Astrocyte (in vitro differentiated cells and primary cell): Measurements from ENCODE around the gene C1QL1. TPM values are rescaled to one million over a fixed set of nuclear protein-coding genes. Genes with fewer than 3 reads are reported as not detected.
A peak's percentile ranks its signal among the peaks of the same experiment; 100 is the strongest.

Experiments used
- DNase-seq: peaks from one replicate; pipeline ENCODE4 v3.0.0-alpha.2; 2010; ENCODE audit warnings: low read depth
- FAIRE-seq: peaks from 2 replicates; lab custom pipeline; 2011; peaks lifted over from hg19 to GRCh38; lab: Jason Lieb, UNC
- H2AFZ ChIP-seq: 2 replicates; pipeline ENCODE4 v1.6.0; 2012; ENCODE audit warnings: low read depth, low read length, inconsistent platforms
- H3K27ac ChIP-seq: 2 replicates; pipeline ENCODE4 v1.5.1; 2011; ENCODE audit warnings: low read depth, low read length, inconsistent platforms
- H3K27me3 ChIP-seq: 2 replicates; pipeline ENCODE4 v1.6.0; 2011; ENCODE audit warnings: low read length, inconsistent platforms; ENCODE audit not compliant: insufficient read depth
- H3K36me3 ChIP-seq: 2 replicates; pipeline ENCODE4 v1.5.1; 2011; ENCODE audit warnings: low read length, inconsistent platforms; ENCODE audit not compliant: insufficient read depth
- H3K4me1 ChIP-seq: 2 replicates; pipeline ENCODE4 v1.5.1; 2011; ENCODE audit warnings: low read length, inconsistent platforms; ENCODE audit not compliant: insufficient read depth
- H3K4me2 ChIP-seq: 2 replicates; pipeline ENCODE4 v1.6.0; 2012; ENCODE audit warnings: low read length, inconsistent platforms
- H3K4me3 ChIP-seq: 2 replicates; pipeline ENCODE4 v1.5.1; 2011; ENCODE audit warnings: low read depth, mild to moderate bottlenecking, low read length, inconsistent platforms; ENCODE audit not compliant: insufficient read depth
- H3K79me2 ChIP-seq: 2 replicates; pipeline ENCODE4 v1.6.0; 2012; ENCODE audit warnings: mild to moderate bottlenecking, low read length, inconsistent platforms; ENCODE audit not compliant: insufficient read depth
- H3K9ac ChIP-seq: 2 replicates; pipeline ENCODE4 v1.6.0; 2012; ENCODE audit warnings: mild to moderate bottlenecking, low read length, inconsistent platforms
- H3K9me3 ChIP-seq: 2 replicates; pipeline ENCODE4 v1.5.1; 2012; ENCODE audit warnings: low read depth, mild to moderate bottlenecking, low read length, inconsistent platforms; ENCODE audit not compliant: insufficient read depth
- H4K20me1 ChIP-seq: 2 replicates; pipeline ENCODE4 v1.6.0; 2012; ENCODE audit warnings: low read length, inconsistent platforms; ENCODE audit not compliant: insufficient read depth
- H3K27ac Mint-ChIP-seq: one replicate; pipeline ENCODE4 v1.8.0; 2021; ENCODE audit warnings: mild to moderate bottlenecking, mixed read lengths; ENCODE audit not compliant: unreplicated experiment
- H3K27me3 Mint-ChIP-seq: one replicate; pipeline ENCODE4 v1.8.0; 2021; ENCODE audit warnings: low read depth, mixed read lengths; ENCODE audit not compliant: unreplicated experiment
- H3K36me3 Mint-ChIP-seq: one replicate; pipeline ENCODE4 v1.8.0; 2021; ENCODE audit warnings: low read depth, mixed read lengths; ENCODE audit not compliant: unreplicated experiment
- H3K4me1 Mint-ChIP-seq: one replicate; pipeline ENCODE4 v1.8.0; 2021; ENCODE audit warnings: low read depth, mixed read lengths; ENCODE audit not compliant: unreplicated experiment
- H3K4me3 Mint-ChIP-seq: one replicate; pipeline ENCODE4 v1.8.0; 2021; ENCODE audit warnings: mild to moderate bottlenecking, moderate library complexity, mixed read lengths; ENCODE audit not compliant: unreplicated experiment
- H3K9me3 Mint-ChIP-seq: one replicate; pipeline ENCODE4 v1.8.0; 2021; ENCODE audit warnings: mild to moderate bottlenecking, mixed read lengths; ENCODE audit not compliant: unreplicated experiment
- EZH2 ChIP-seq: IDR thresholded peaks from 2 replicates; pipeline ENCODE4 v1.6.1; 2012; ENCODE audit warnings: mild to moderate bottlenecking, low read length, inconsistent platforms; ENCODE audit not compliant: insufficient read depth
- total RNA-seq: library from RNA; stranded (reverse); gene quantifications from 2 replicates; pipeline ENCODE4 v1.2.1, GENCODE V29; 2021
- TF ChIP-seq, protein P1 (sequence below): IDR thresholded peaks from 2 replicates; pipeline ENCODE4 v1.5.1; 2011; ENCODE audit warnings: low read depth, mild to moderate bottlenecking, inconsistent platforms, low read length, moderate library complexity; ENCODE audit not compliant: insufficient read depth

The C1QL1 gene
- total RNA-seq, 1 donor from 2014 or later = not detected

DNA sequence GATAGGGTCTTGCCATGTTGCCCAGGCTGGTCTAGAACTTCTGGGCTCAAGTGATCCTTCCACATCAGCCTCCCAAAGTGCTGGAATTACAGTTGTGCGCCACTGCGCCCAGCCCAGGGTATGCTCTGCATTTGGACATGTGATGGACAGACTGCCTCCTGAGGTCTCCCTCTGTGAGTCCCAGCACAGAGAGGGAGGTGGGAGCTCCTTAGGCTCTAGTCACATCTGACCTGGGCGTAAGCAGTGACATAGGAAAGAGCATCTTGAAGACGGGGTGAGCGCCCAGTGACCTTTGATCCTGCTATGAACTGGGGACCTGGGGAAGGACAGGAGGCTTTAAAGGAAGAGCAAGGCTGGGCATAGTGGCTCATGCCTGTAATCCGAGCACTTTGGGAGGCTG, 50.6 kb downstream of the C1QL1 start:
- H2AFZ ChIP-seq = no peak overlapping the region
- H3K27me3 Mint-ChIP-seq = peaks cover 35% of the 10 kb centered on the region
- H3K4me1 Mint-ChIP-seq = no peaks in the 10 kb centered on the region
- no peak for TF ChIP-seq EZH2
- TF ChIP-seq, protein P1, sequence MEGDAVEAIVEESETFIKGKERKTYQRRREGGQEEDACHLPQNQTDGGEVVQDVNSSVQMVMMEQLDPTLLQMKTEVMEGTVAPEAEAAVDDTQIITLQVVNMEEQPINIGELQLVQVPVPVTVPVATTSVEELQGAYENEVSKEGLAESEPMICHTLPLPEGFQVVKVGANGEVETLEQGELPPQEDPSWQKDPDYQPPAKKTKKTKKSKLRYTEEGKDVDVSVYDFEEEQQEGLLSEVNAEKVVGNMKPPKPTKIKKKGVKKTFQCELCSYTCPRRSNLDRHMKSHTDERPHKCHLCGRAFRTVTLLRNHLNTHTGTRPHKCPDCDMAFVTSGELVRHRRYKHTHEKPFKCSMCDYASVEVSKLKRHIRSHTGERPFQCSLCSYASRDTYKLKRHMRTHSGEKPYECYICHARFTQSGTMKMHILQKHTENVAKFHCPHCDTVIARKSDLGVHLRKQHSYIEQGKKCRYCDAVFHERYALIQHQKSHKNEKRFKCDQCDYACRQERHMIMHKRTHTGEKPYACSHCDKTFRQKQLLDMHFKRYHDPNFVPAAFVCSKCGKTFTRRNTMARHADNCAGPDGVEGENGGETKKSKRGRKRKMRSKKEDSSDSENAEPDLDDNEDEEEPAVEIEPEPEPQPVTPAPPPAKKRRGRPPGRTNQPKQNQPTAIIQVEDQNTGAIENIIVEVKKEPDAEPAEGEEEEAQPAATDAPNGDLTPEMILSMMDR = no peak
- no peaks in the 10 kb centered on the region for H3K9me3 ChIP-seq
- H3K36me3 Mint-ChIP-seq = no peaks in the 10 kb centered on the region
- H3K4me3 Mint-ChIP-seq = no peak overlapping the region
- no peaks in the 10 kb centered on the region for H3K9me3 Mint-ChIP-seq
- no peak overlapping the region for H3K4me3 ChIP-seq
- FAIRE-seq (no peak), DNase-seq (no peak)
- H4K20me1 ChIP-seq = no peaks in the 10 kb centered on the region
- no peak overlapping the region for H3K27ac ChIP-seq
- no peaks in the 10 kb centered on the region for H3K79me2 ChIP-seq
- H3K36me3 ChIP-seq = no peaks in the 10 kb centered on the region
- H3K4me2 ChIP-seq = no peak overlapping the region
- H3K27ac Mint-ChIP-seq = no peak overlapping the region
- no peak overlapping the region for H3K9ac ChIP-seq
- peaks cover 11% of the 10 kb centered on the region for H3K4me1 ChIP-seq
- peaks cover 20% of the 10 kb centered on the region for H3K27me3 ChIP-seq

DNA sequence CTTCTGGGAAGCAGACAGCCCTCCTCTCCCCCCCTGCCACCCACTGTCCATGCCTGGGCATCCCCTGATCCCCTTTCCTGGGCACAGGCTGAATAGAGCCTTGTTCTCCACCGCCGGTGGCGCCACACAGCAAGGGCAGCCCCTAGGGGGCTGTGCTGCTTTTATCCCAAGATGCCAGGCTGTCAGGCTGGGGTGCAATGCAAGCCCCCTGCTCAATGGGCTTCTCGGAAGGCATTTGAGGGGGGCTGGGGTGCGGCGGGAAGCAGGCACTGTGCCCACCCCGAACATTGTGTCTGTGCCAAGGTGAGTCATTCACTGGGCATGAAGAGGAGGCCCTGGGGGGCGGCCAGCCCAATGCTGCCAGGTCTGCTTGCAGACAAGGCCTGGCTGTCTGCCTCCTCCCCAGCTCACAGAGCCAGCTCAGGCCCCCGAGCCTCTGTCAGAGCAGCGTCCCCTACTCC, 51.3 kb downstream of the C1QL1 start:
- Histone ChIP-seq H4K20me1 (no peaks in the 10 kb centered on the region), H3K27me3 (peaks cover 20% of the 10 kb centered on the region), H3K4me3 (no peak overlapping the region), H3K4me1 (peaks cover 11% of the 10 kb centered on the region), H3K4me2 (no peak overlapping the region), H3K9ac (no peak overlapping the region), H3K79me2 (no peaks in the 10 kb centered on the region), H3K36me3 (no peaks in the 10 kb centered on the region), H3K27ac (no peak overlapping the region), H2AFZ (no peak overlapping the region), H3K9me3 (no peaks in the 10 kb centered on the region)
- Mint-ChIP-seq H3K36me3 (no peaks in the 10 kb centered on the region), H3K9me3 (no peaks in the 10 kb centered on the region), H3K4me1 (no peaks in the 10 kb centered on the region), H3K27me3 (peaks cover 40% of the 10 kb centered on the region), H3K4me3 (no peak overlapping the region), H3K27ac (no peak overlapping the region)
- DNase-seq (peak; percentile 25), FAIRE-seq (no peak)
- TF ChIP-seq, protein P1 = no peak
- TF ChIP-seq EZH2 = no peak

DNA sequence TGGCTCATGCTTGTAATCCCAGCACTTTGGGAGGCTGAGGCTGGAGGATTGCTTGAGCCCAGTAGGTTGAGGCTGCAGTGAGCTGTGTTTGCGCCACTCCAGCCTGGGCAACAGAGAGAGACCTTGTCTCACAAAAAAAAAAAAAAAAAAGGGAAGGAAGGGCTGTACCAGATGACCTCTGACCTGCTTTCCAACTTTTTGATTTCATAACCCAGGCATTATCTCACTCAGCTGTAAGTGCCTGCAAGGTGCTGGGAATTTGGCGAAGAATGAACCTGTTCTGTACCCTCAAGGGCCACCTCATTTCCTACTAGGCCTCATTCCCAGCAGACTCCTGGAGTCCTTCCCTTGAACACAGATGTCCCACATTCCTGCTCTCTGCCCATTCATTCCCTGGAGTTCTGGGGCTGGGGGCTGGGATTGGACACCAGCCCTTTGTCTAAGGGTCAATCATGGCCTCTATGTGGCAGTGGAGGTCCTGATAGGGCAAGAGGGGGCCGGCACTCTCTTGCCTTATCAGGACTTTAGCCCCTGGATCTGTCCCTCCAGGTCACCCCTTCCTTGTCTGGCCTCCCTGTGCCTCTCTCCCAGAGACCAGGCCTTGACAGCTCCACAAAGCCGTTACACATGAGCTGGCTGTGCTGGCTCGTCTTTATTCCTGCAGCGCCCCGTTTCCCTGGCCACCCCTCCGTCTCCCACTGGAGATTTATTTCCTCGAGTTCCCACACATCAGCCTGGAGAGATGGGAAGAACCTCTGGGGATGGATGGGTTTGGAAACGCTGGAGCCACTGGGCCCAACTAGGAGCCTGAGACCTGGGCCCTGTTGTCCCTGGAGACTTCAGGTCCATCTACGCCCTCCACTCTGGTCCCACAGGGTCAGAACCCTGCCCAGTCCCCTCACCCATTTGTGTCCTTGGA, 52.0 kb downstream of the C1QL1 start:
- H3K4me3 Mint-ChIP-seq = no peak overlapping the region
- H3K9me3 ChIP-seq = no peaks in the 10 kb centered on the region
- H3K4me3 ChIP-seq = no peak overlapping the region
- H3K27ac ChIP-seq = no peak overlapping the region
- H2AFZ ChIP-seq = no peak overlapping the region
- H3K9me3 Mint-ChIP-seq = no peaks in the 10 kb centered on the region
- no peaks in the 10 kb centered on the region for H3K79me2 ChIP-seq
- peak; percentile 17 for DNase-seq
- no peak for FAIRE-seq
- no peak overlapping the region for H3K4me2 ChIP-seq
- H3K36me3 ChIP-seq = no peaks in the 10 kb centered on the region
- no peaks in the 10 kb centered on the region for H3K36me3 Mint-ChIP-seq
- no peak overlapping the region for H3K27ac Mint-ChIP-seq
- peaks cover 11% of the 10 kb centered on the region for H3K4me1 ChIP-seq
- peaks cover 40% of the 10 kb centered on the region for H3K27me3 Mint-ChIP-seq
- H4K20me1 ChIP-seq = no peaks in the 10 kb centered on the region
- no peak for TF ChIP-seq EZH2
- TF ChIP-seq, protein P1 = no peak
- peaks cover 15% of the 10 kb centered on the region for H3K27me3 ChIP-seq
- H3K4me1 Mint-ChIP-seq = no peaks in the 10 kb centered on the region
- H3K9ac ChIP-seq = no peak overlapping the region
